Measurements from ENCODE around the gene CNDP2. TPM values are rescaled to one million over a fixed set of nuclear protein-coding genes. Genes with fewer than 3 reads are reported as not detected.

The CNDP2 gene
- polyA plus RNA-seq (ENCODE audit: insufficient read length), result 298 TPM
- long read RNA-seq, donor 1, full-length matches to known transcripts, result 55 of 122 reads
- long read RNA-seq, donor 1, partial matches to known transcripts, result 55 of 122 reads
- long read RNA-seq, donor 1, other reads (novel, unspliced or antisense), result 12 of 122 reads
- long read RNA-seq, donor 2, full-length matches to known transcripts, result 32 of 65 reads
- long read RNA-seq, donor 2, partial matches to known transcripts, result 21 of 65 reads
- long read RNA-seq, donor 2, other reads (novel, unspliced or antisense), result 12 of 65 reads
- long read RNA-seq, donor 3, full-length matches to known transcripts, result 29 of 62 reads
- long read RNA-seq, donor 3, partial matches to known transcripts, result 33 of 62 reads
- long read RNA-seq, donor 3, other reads (novel, unspliced or antisense), result 0 of 62 reads
- long read RNA-seq, donor 4, partial matches to known transcripts, result 0 of 3 reads
- long read RNA-seq, donor 4, other reads (novel, unspliced or antisense), result 0 of 3 reads
- long read RNA-seq, donor 5, full-length matches to known transcripts, result 49 of 135 reads
- long read RNA-seq, donor 5, partial matches to known transcripts, result 81 of 135 reads
- long read RNA-seq, donor 5, other reads (novel, unspliced or antisense), result 5 of 135 reads
- long read RNA-seq, donor 6, full-length matches to known transcripts, result 47 of 76 reads
- long read RNA-seq, donor 6, partial matches to known transcripts, result 23 of 76 reads
- long read RNA-seq, donor 6, other reads (novel, unspliced or antisense), result 6 of 76 reads
- long read RNA-seq, donor 7, full-length matches to known transcripts, result 34 of 61 reads
- long read RNA-seq, donor 7, partial matches to known transcripts, result 27 of 61 reads
- long read RNA-seq, donor 7, other reads (novel, unspliced or antisense), result 0 of 61 reads
- long read RNA-seq, donor 8, full-length matches to known transcripts, result 19 of 40 reads
- long read RNA-seq, donor 8, partial matches to known transcripts, result 21 of 40 reads
- long read RNA-seq, donor 8, other reads (novel, unspliced or antisense), result 0 of 40 reads

GRCh38 chr18:74495581-74496507 is at the start of gene CNDP2:
TSS of gene CNDP2 (plus strand) at chr18:74496363. CDS start at chr18:74499974, 3,611 bp downstream.
- peak; percentile 99 for DNase-seq

- no peak for DNase-seq
Measured at GRCh38 chr18:74446631-74447403, 49.3 kb upstream of the CNDP2 start.

GRCh38 chr18:74447404-74448152 is 48.6 kb upstream of the CNDP2 start:
- DNase-seq, result no peak

GRCh38 chr18:74450626-74451025 is 45.5 kb upstream of the CNDP2 start:
- DNase-seq, result no peak

- no peak for DNase-seq
Measured at GRCh38 chr18:74451148-74451547, 45.0 kb upstream of the CNDP2 start.

DNA sequence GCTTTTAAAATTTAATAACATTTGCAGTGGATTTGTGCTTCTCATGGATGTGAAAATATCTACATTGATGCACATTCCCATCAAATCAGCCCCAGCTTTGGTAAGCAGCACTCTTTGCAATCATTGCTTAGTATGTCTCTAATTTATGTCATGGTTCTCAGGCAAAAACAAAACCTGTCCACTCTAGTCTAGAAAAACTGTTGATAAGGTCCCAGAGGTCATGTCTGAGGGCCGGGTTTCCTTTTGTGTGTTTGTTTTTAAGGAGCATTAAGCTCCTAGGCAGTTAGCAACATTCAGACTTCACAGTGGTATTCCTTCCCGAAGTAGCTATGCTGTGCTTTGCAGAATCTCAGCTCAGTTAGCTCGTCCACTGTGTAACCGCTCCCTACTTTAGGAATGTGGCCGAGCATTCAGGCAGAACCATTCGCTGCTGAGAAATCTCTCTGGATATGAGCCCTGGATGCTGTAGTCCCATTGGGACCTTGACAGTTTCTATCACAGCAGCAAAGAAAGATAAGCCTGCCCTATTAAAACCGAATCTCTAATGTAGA is 43.1 kb upstream of the CNDP2 start:
- DNase-seq, result no peak

DNA sequence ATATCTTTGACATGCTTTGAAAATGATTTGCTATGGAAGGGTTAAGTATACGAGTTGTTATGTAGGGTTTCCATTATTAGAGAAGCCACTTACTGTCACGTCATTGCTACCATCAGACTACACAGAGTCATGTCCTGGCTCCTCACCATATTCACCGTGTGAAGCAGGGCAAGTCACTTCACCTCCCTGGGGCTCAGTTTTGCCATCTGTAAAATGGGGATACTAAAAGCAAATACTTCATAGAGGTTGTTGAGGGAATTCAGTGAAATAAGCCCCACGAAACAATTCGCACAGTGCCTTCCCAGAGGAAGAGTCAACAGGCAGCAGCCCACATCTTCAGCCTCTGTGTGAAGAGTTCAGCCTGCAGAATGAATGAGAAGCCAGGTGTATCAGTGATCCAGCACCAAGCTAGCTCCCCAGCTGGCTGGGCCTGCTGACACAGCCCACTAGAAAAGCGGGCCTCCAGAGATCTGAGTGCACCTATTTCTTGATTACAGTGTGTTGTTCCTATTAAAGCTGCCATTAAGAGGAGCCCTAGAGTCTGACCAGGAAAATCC is 42.4 kb upstream of the CNDP2 start:
- DNase-seq, result no peak

- no peak for DNase-seq
Measured at GRCh38 chr18:74454279-74454751, 41.8 kb upstream of the CNDP2 start.

GRCh38 chr18:74455386-74455785 is 40.8 kb upstream of the CNDP2 start:
- DNase-seq, result no peak

DNA sequence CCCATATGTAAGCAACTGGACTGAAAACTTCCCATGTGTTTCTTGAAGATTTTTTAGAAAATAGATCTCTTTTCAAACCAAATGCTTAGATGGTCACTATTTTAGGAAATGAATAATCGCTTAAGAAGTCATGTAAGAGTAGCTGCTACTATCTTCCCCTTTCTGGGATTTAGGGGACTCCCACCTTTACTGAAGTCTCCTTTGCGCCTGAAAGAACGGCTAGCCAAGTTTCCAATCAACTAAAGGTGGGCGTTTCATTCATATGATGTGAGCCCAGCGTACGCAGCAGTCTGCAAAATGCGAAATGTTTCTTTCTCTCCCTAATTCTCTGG is 40.2 kb upstream of the CNDP2 start:
- no peak for DNase-seq

- DNase-seq, result no peak
Measured at GRCh38 chr18:74456349-74457042, 39.7 kb upstream of the CNDP2 start.

- no peak for DNase-seq
Measured at GRCh38 chr18:74457043-74457724, 39.0 kb upstream of the CNDP2 start, which contains the start of gene DIPK1C. TSS of gene DIPK1C (minus strand) at chr18:74457308. CDS start at chr18:74457259, 49 bp downstream.

GRCh38 chr18:74457725-74458421 is 38.3 kb upstream of the CNDP2 start:
- no peak for DNase-seq

- DNase-seq, result no peak
Measured at GRCh38 chr18:74459889-74460288, 36.3 kb upstream of the CNDP2 start.

DNA sequence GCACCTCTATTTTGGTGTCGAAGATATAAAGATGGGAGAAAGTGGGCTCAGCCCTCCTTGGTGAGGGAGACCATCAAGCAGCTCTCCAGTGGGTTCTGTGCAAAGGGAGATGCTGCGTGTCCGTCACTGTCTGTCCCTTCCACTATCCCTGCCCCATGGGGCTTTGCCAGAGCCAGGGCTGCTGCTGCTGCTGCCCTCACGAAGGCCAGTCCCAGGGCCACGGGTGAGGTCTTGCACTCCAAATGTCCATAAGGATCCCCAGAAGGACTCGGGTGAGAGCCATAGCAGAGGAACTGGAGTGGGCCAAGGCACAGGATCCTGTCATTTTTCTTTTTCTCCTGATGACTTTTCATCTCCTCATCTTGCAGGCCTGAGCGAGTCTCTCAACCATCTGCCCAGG is 35.3 kb upstream of the CNDP2 start:
- no peak for DNase-seq

DNA sequence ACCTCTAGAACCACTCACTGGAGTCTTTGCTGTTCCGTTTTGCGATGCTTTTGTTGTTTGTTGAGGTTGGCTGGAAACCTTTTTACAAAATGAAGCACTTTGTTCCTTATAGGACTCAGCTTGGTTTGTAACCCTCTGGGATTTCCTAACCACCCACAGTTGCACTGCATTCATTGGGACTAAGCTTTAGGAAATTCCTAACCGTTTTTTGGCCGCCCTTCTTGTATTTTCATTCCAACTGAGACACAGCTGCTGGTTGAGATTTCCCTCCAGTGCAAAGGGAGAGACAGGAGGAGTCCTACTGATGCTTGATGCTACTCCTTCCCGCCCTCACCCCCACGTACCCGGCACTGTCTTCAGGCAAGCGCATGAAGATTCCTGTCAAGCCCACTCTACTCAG is 32.9 kb upstream of the CNDP2 start:
- no peak for DNase-seq

GRCh38 chr18:74463983-74464382 is 32.2 kb upstream of the CNDP2 start:
- DNase-seq, result no peak
